Upper lobe of right lung (tissue), 1 donor: ENCODE results near the gene ATP8A1. TPM values are rescaled to one million over a fixed set of nuclear protein-coding genes. Genes with fewer than 3 reads are reported as not detected.
A peak's percentile ranks its signal among the peaks of the same experiment; 100 is the strongest.

Source experiments
- ATAC-seq: fragments of 200-7000 bp; cut with Tn5 transposase; one replicate; pipeline ENCODE4 v1.9.1; 2020; ENCODE audit warnings: mild to moderate bottlenecking, moderate library complexity
- DNase-seq: peaks from one replicate; pipeline ENCODE4 v3.0.0-alpha.2; 2020
- H3K27ac ChIP-seq: fragments of 200-600 bp; one replicate; pipeline ENCODE4 v1.8.0; 2022
- H3K27me3 ChIP-seq: fragments of 200-600 bp; one replicate; pipeline ENCODE4 v1.8.0; 2022; ENCODE audit warnings: mild to moderate bottlenecking
- H3K36me3 ChIP-seq: fragments of 200-600 bp; one replicate; pipeline ENCODE4 v1.8.0; 2022
- H3K4me1 ChIP-seq: fragments of 200-600 bp; one replicate; pipeline ENCODE4 v1.8.0; 2022
- H3K4me3 ChIP-seq: fragments of 200-600 bp; one replicate; pipeline ENCODE4 v1.8.0; 2022; ENCODE audit warnings: mild to moderate bottlenecking
- H3K9me3 ChIP-seq: fragments of 200-600 bp; one replicate; pipeline ENCODE4 v1.8.0; 2022
- CTCF ChIP-seq: fragments of 200-600 bp; IDR thresholded peaks from one replicate; pipeline ENCODE4 v1.8.0; 2022; ENCODE audit warnings: antibody characterized with exemption
- intact Hi-C: fragments of 100-400 bp; cut with DNase I; formaldehyde crosslinking; loops from one replicate; pipeline ENCODE4 v1.11.0; 2022
- total RNA-seq: library from RNA; stranded (reverse); fragmentation: NEBNext Ultra II Directional; extraction: Animal tissue kit (Norgen Biotek cat#: 25700); gene quantifications from one replicate; pipeline ENCODE4 v1.2.1, GENCODE V29; 2021
- donor health status: DM: no; HTN: yes; CAD: no; lungs with severe emphysema.

Gene ATP8A1
- total RNA-seq, 1 donor from 2014 or later: 79.3 TPM

- DNase-seq: no peak
- Histone ChIP-seq H3K27me3 (no peaks in the 10 kb centered on the region), H3K9me3 (no peaks in the 10 kb centered on the region), H3K4me1 (no peaks in the 10 kb centered on the region), H3K27ac (no peak overlapping the region), H3K36me3 (no peaks in the 10 kb centered on the region), H3K4me3 (no peak overlapping the region)
- ATAC-seq: no peak
- intact Hi-C loops: no loop called here
- TF ChIP-seq CTCF: no peak
Measured at GRCh38 chr4:42362591-42362990, 294.3 kb downstream of the ATP8A1 start.

- Histone ChIP-seq H3K27me3 (no peaks in the 10 kb centered on the region), H3K27ac (no peak overlapping the region), H3K36me3 (no peaks in the 10 kb centered on the region), H3K4me3 (no peak overlapping the region), H3K4me1 (no peaks in the 10 kb centered on the region), H3K9me3 (no peaks in the 10 kb centered on the region)
- DNase-seq (no peak), ATAC-seq (no peak)
- intact Hi-C loops: no loop called here
- TF ChIP-seq CTCF: no peak
Measured at GRCh38 chr4:42361456-42361855, 295.4 kb downstream of the ATP8A1 start.

GRCh38 chr4:42360256-42360669 is 296.6 kb downstream of the ATP8A1 start:
- no peak for TF ChIP-seq CTCF
- Histone ChIP-seq H3K9me3 (no peaks in the 10 kb centered on the region), H3K4me1 (no peaks in the 10 kb centered on the region), H3K36me3 (no peaks in the 10 kb centered on the region), H3K4me3 (peak overlapping the region; percentile 20), H3K27ac (no peak overlapping the region), H3K27me3 (no peaks in the 10 kb centered on the region)
- DNase-seq (no peak), ATAC-seq (no peak)
- intact Hi-C loops: no loop called here

- no peak for TF ChIP-seq CTCF
- ATAC-seq (no peak), DNase-seq (no peak)
- H3K27me3 ChIP-seq: no peaks in the 10 kb centered on the region
- no peaks in the 10 kb centered on the region for H3K36me3 ChIP-seq
- no peaks in the 10 kb centered on the region for H3K9me3 ChIP-seq
- intact Hi-C loops: no loop called here
- H3K4me1 ChIP-seq: no peaks in the 10 kb centered on the region
- peak overlapping the region; percentile 20 for H3K4me3 ChIP-seq
- peak overlapping the region; percentile 39 for H3K27ac ChIP-seq
Measured at GRCh38 chr4:42359711-42360110, 297.2 kb downstream of the ATP8A1 start.

Other genes with a start within 250 kb of the ATP8A1 start
- gene GRXCR1, start 235.6 kb upstream of the ATP8A1 start, total RNA-seq: not detected